Measurements from ENCODE around the gene ATRX. TPM values are rescaled to one million over a fixed set of nuclear protein-coding genes. Genes with fewer than 3 reads are reported as not detected.
"Not testable (repeated sequence)": the region's sequence is repeated elsewhere in the genome, so short reads cannot be mapped to it uniquely, and the experiment has no call there.

Gene ATRX
- total and polyA plus RNA-seq, 10 of the 15 experiments (the other 5 are each of a cell fraction or from before 2014, with no cell fraction given), result 19.4 to 73.8 (median 45.2) TPM

GRCh38 chrX:77622233-77622632, 163.8 kb downstream of the ATRX start:
- no TSS peak for BruUV-seq (replicated peaks)
- DNase-seq (ENCODE audit: low read depth, low spot score) (no peak), FAIRE-seq (no peak), ATAC-seq (no peak)
- H4K20me1 ChIP-seq (ENCODE audit: control insufficient read depth, insufficient read depth), result no peaks in the 10 kb centered on the region
- no peak overlapping the region for H2AFZ ChIP-seq (ENCODE audit: control insufficient read depth, low read depth, low read length)
- H3K4me3 ChIP-seq, result no peak overlapping the region
- no peak overlapping the region for H3K4me2 ChIP-seq (ENCODE audit: control insufficient read depth, insufficient read depth)
- no peak overlapping the region for H3K9ac ChIP-seq (ENCODE audit: control insufficient read depth, insufficient read depth, low read length)
- H3K4me1 ChIP-seq (ENCODE audit: control insufficient read depth, insufficient read depth, low read length), result no peaks in the 10 kb centered on the region
- ChIA-PET SMC1A (ENCODE audit: uncharacterized antibody, unreplicated experiment) (interaction anchor here (1.7 to 1.9 kb wide), 2 partner anchors 9 to 12 kb away, joined by 3 to 6 read pairs; no protein-coding TSS in a partner anchor), POLR2A (no interaction called here), RAD21 (ENCODE audit: unreplicated experiment) (interaction anchor here (1.6 kb wide), 1 partner anchor 190 kb away, joined by 3 read pairs; no protein-coding TSS in a partner anchor), CTCF (no interaction called here)
- H3K79me2 ChIP-seq (ENCODE audit: control insufficient read depth, insufficient read depth, low read length), result no peaks in the 10 kb centered on the region
- TF ChIP-seq NBN (IDR thresholded peaks at IDR 0.05) (no peak), MYB (IDR thresholded peaks at IDR 0.05; ENCODE audit: borderline replicate concordance, low read depth, low read length) (no peak), EP300 (IDR thresholded peaks at IDR 0.05; ENCODE audit: borderline replicate concordance in 1 of 2, control insufficient read depth in 1 of 2, low read depth in 2 of 2, low read length in 2 of 2) (no peak), USF2 (IDR thresholded peaks at IDR 0.05; ENCODE audit: borderline replicate concordance, low read depth, low read length) (no peak)
- H3K36me3 ChIP-seq (ENCODE audit: control insufficient read depth in 2 of 2, insufficient read depth in 2 of 2, low read length in 1 of 2), result no peaks in the 10 kb centered on the region
- no peaks in the 10 kb centered on the region for H3K27me3 ChIP-seq (replicated peaks in 1 of 2; ENCODE audit: control insufficient read depth in 2 of 2, insufficient read depth in 2 of 2, low read length in 1 of 2)
- intact Hi-C loops (cut with micrococcal nuclease; ENCODE audit: unreplicated experiment), result no loop called here
- 79% methylated on average over 3 of the region's 3 CpGs for WGBS (ENCODE audit: insufficient coverage, insufficient replicate concordance, low lambda C conversion rate, missing lambda C conversion rate)
- in situ Hi-C loops (cut with MboI), result no loop called here
- H3K9me3 ChIP-seq (replicated peaks; ENCODE audit: control insufficient read depth, insufficient read depth, low read length), result no peaks in the 10 kb centered on the region
- no peak overlapping the region for H3K27ac ChIP-seq (ENCODE audit: control insufficient read depth, insufficient read depth)

GRCh38 chrX:77621453-77621852, 164.6 kb downstream of the ATRX start:
- BruUV-seq (replicated peaks); H2AFZ ChIP-seq (ENCODE audit: control insufficient read depth, low read depth, low read length); H3K79me2 ChIP-seq (ENCODE audit: control insufficient read depth, insufficient read depth, low read length); H3K4me1 ChIP-seq (ENCODE audit: control insufficient read depth, insufficient read depth, low read length); H3K9ac ChIP-seq (ENCODE audit: control insufficient read depth, insufficient read depth, low read length); CTCF ChIA-PET; H3K27ac ChIP-seq (ENCODE audit: control insufficient read depth, insufficient read depth); FAIRE-seq; H3K9me3 ChIP-seq (replicated peaks; ENCODE audit: control insufficient read depth, insufficient read depth, low read length); H3K36me3 ChIP-seq (ENCODE audit: control insufficient read depth in 2 of 2, insufficient read depth in 2 of 2, low read length in 1 of 2); H3K27me3 ChIP-seq (replicated peaks in 1 of 2; ENCODE audit: control insufficient read depth in 2 of 2, insufficient read depth in 2 of 2, low read length in 1 of 2); H3K4me2 ChIP-seq (ENCODE audit: control insufficient read depth, insufficient read depth); H3K4me3 ChIP-seq; in situ Hi-C loops (cut with MboI); H4K20me1 ChIP-seq (ENCODE audit: control insufficient read depth, insufficient read depth); ATAC-seq; DNase-seq (ENCODE audit: low read depth, low spot score); intact Hi-C loops (cut with micrococcal nuclease; ENCODE audit: unreplicated experiment): not testable (repeated sequence)
- RAD21 ChIA-PET (ENCODE audit: unreplicated experiment), result interaction anchor here (1.6 kb wide), 1 partner anchor 189 kb away, joined by 3 read pairs; no protein-coding TSS in a partner anchor
- SMC1A ChIA-PET (ENCODE audit: uncharacterized antibody, unreplicated experiment), result interaction anchor here (1.3 to 1.9 kb wide), 2 partner anchors 10 to 11 kb away, joined by 4 to 6 read pairs; no protein-coding TSS in a partner anchor
- 67% methylated on average over 5 of the region's 5 CpGs for WGBS (ENCODE audit: insufficient coverage, insufficient replicate concordance, low lambda C conversion rate, missing lambda C conversion rate)
- POLR2A ChIA-PET, result interaction anchor here (0.5 kb wide), 1 partner anchor 21 kb away, joined by 5 read pairs; no protein-coding TSS in a partner anchor
